Suprapubic skin (tissue), 3 donors: ENCODE results near the gene PPM1M.

Experiments
- CTCF ChIP-seq, 2 donors: fragments of 200-600 bp in 1 of 2; fragments of 450-650 bp in 1 of 2; sonication (generic) in 1 of 2; IDR thresholded peaks; one replicate each; pipeline ENCODE4 v1.5.1; 2016 to 2019; ENCODE audit warnings: antibody characterized with exemption in 2 of 2, mild to moderate bottlenecking in 1 of 2, moderate library complexity in 1 of 2
- EP300 ChIP-seq: sonication (generic); formaldehyde crosslinking; IDR thresholded peaks from one replicate; pipeline ENCODE4 v1.6.1; 2017; ENCODE audit warnings: antibody characterized with exemption
- POLR2A ChIP-seq, 2 donors: fragments of 450-650 bp; IDR thresholded peaks; one replicate each; pipeline ENCODE4 v1.6.1; 2017; ENCODE audit warnings: antibody characterized with exemption in 2 of 2, mild to moderate bottlenecking in 2 of 2, moderate library complexity in 2 of 2

DNA sequence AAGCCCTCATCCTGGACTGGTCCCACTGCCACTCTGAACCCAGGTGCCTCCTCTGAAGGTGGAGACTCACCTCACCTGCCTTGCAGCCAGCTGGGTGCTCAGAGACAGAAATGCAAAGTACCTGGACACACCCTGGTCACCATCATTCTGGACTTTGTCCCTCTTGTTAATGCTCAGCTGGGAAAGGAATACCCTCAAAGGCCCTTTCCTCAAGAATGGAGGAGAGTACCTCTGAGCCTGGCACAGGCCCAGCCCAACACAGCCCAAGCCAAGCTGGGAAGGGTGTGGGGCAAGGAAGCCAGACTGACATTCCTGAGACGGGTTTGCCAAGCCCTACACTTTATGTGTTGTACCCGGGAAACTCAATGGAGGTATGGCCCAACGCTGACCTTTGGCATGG lies 48.6 kb upstream of the PPM1M start:
- no peak for TF ChIP-seq EP300
- no peak for TF ChIP-seq CTCF (IDR thresholded peaks at IDR 0.05)
- no peak for TF ChIP-seq POLR2A (IDR thresholded peaks at IDR 0.05)
